GM12878 (cell line): Measurements from ENCODE around the gene RNASE2.
"Not testable (repeated sequence)": the region's sequence is repeated elsewhere in the genome, so short reads cannot be mapped to it uniquely, and the experiment has no call there.

Experiments
- E2F4 ChIP-seq: IDR thresholded peaks from 2 replicates; pipeline ENCODE4 v1.6.1; 2012; ENCODE audit warnings: low read depth, low read length, improper control_type of control experiment
- EP300 ChIP-seq, 2 experiments: fragments of 150-350 bp in 1 of 2; IDR thresholded peaks; 2 replicates each; pipeline ENCODE4 v1.6.1; 2011 to 2012; ENCODE audit warnings: low read depth in 2 of 2, low read length in 2 of 2, borderline replicate concordance in 1 of 2, improper control_type of control experiment in 1 of 2, inconsistent platforms in 1 of 2; ENCODE audit not compliant: control insufficient read depth in 1 of 2
- EZH2 ChIP-seq: IDR thresholded peaks from 2 replicates; pipeline ENCODE4 v1.6.1; 2012; ENCODE audit warnings: low read depth, mild to moderate bottlenecking, control low read depth, inconsistent platforms, low read length, borderline replicate concordance; ENCODE audit not compliant: control insufficient read depth
- FOS ChIP-seq: IDR thresholded peaks from 3 replicates; pipeline ENCODE4 v1.6.1; 2011; ENCODE audit warnings: borderline replicate concordance; ENCODE audit not compliant: insufficient read length; ENCODE audit errors: extremely low read depth
- IKZF1 ChIP-seq: fragments of 450-650 bp; conservative IDR thresholded peaks from 2 replicates; pipeline ENCODE4 v1.6.1; 2017; ENCODE audit warnings: antibody characterized with exemption, mild to moderate bottlenecking
- JUNB ChIP-seq: IDR thresholded peaks from 2 replicates; pipeline ENCODE4 v1.6.1; 2016; ENCODE audit warnings: antibody characterized with exemption, mild to moderate bottlenecking
- NFYB ChIP-seq: IDR thresholded peaks from 2 replicates; pipeline ENCODE4 v1.6.1; 2011; ENCODE audit warnings: low read depth, mild to moderate bottlenecking, low read length, improper control_type of control experiment, moderate library complexity; ENCODE audit not compliant: insufficient read depth
- NR2C2 ChIP-seq: IDR thresholded peaks from 2 replicates; pipeline ENCODE4 v1.6.1; 2011; ENCODE audit warnings: borderline replicate concordance, low read depth; ENCODE audit not compliant: control insufficient read depth, insufficient read length
- POLR2A ChIP-seq: IDR thresholded peaks from 2 replicates; pipeline ENCODE4 v1.6.1; 2011; ENCODE audit warnings: low read depth, mild to moderate bottlenecking, low read length
- POLR2AphosphoS5 ChIP-seq: IDR thresholded peaks from 2 replicates; pipeline ENCODE4 v1.6.1; 2011; ENCODE audit warnings: mild to moderate bottlenecking, low read length, inconsistent platforms
- YBX1 ChIP-seq: fragments of 450-650 bp; IDR thresholded peaks from 2 replicates; pipeline ENCODE4 v1.6.1; 2016; ENCODE audit warnings: antibody characterized with exemption
- ZNF622 ChIP-seq: fragments of 450-650 bp; IDR thresholded peaks from 2 replicates; pipeline ENCODE4 v1.6.1; 2017; ENCODE audit warnings: mild to moderate bottlenecking, inconsistent platforms
- TF ChIP-seq, protein P1 (sequence below), 3 experiments: IDR thresholded peaks in 2 of 3; conservative IDR thresholded peaks in 1 of 3; 2 replicates each; pipeline ENCODE4 v1.5.1; 2011; ENCODE audit warnings: low read depth in 3 of 3, low read length in 3 of 3, mild to moderate bottlenecking in 3 of 3, control low read depth in 2 of 3, moderate library complexity in 2 of 3, inconsistent platforms in 1 of 3, mixed read lengths in 1 of 3; ENCODE audit not compliant: control insufficient read depth in 2 of 3, insufficient read depth in 1 of 3; ENCODE audit errors: extremely low read depth in 1 of 3
- TF ChIP-seq, protein P2 (sequence below): IDR thresholded peaks from 2 replicates; pipeline ENCODE4 v1.6.1; 2012; ENCODE audit warnings: low read depth, low read length, improper control_type of control experiment

DNA sequence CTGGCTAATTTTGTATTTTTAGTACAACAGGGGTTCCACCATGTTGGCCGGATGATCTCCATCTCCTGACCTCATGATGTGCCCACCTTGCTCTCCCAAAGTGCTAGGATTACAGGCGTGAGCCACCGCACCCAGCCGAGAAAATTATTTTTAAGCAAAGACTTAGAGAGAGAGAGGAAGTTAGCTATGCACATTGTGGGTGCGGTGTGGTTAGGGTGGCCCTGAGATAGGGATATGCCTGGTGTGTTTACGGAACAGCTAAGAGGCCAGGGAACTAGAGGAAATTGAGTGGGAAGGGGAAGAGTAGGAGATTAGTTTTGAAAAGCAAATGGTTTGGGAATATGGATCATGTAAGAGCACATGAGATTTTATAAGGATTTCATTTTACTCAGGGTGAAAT is 10.1 kb upstream of the RNASE2 start:
- not testable (repeated sequence) for TF ChIP-seq E2F4; IKZF1; FOS; NR2C2; YBX1; NFYB; POLR2AphosphoS5; EP300 (IDR thresholded peaks at IDR 0.05; ENCODE audit: borderline replicate concordance in 1 of 2, control insufficient read depth in 1 of 2, low read depth in 2 of 2, low read length in 2 of 2); POLR2A; EZH2; ZNF622; JUNB
- TF ChIP-seq, protein P1, sequence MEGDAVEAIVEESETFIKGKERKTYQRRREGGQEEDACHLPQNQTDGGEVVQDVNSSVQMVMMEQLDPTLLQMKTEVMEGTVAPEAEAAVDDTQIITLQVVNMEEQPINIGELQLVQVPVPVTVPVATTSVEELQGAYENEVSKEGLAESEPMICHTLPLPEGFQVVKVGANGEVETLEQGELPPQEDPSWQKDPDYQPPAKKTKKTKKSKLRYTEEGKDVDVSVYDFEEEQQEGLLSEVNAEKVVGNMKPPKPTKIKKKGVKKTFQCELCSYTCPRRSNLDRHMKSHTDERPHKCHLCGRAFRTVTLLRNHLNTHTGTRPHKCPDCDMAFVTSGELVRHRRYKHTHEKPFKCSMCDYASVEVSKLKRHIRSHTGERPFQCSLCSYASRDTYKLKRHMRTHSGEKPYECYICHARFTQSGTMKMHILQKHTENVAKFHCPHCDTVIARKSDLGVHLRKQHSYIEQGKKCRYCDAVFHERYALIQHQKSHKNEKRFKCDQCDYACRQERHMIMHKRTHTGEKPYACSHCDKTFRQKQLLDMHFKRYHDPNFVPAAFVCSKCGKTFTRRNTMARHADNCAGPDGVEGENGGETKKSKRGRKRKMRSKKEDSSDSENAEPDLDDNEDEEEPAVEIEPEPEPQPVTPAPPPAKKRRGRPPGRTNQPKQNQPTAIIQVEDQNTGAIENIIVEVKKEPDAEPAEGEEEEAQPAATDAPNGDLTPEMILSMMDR (IDR thresholded peaks at IDR 0.05 in 2 of 3, conservative IDR thresholded peaks at IDR 0.05 in 1 of 3; ENCODE audit: control insufficient read depth in 2 of 3, extremely low read depth in 1 of 3, insufficient read depth in 1 of 3, low read depth in 3 of 3, low read length in 3 of 3) = not testable (repeated sequence)
- TF ChIP-seq, protein P2, sequence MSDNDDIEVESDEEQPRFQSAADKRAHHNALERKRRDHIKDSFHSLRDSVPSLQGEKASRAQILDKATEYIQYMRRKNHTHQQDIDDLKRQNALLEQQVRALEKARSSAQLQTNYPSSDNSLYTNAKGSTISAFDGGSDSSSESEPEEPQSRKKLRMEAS = not testable (repeated sequence)
